GM18507 (cell line): Measurements from ENCODE around the gene LTA.

ENCODE experiments used
- DNase-seq: peaks from one replicate; pipeline ENCODE4 v3.0.0; 2011; ENCODE audit warnings: low read depth; ENCODE audit not compliant: insufficient read length; ENCODE audit errors: extremely low spot score
- FAIRE-seq: peaks from 2 replicates; lab custom pipeline; 2011; peaks lifted over from hg19 to GRCh38; lab: Jason Lieb, UNC

LTA gene

DNA sequence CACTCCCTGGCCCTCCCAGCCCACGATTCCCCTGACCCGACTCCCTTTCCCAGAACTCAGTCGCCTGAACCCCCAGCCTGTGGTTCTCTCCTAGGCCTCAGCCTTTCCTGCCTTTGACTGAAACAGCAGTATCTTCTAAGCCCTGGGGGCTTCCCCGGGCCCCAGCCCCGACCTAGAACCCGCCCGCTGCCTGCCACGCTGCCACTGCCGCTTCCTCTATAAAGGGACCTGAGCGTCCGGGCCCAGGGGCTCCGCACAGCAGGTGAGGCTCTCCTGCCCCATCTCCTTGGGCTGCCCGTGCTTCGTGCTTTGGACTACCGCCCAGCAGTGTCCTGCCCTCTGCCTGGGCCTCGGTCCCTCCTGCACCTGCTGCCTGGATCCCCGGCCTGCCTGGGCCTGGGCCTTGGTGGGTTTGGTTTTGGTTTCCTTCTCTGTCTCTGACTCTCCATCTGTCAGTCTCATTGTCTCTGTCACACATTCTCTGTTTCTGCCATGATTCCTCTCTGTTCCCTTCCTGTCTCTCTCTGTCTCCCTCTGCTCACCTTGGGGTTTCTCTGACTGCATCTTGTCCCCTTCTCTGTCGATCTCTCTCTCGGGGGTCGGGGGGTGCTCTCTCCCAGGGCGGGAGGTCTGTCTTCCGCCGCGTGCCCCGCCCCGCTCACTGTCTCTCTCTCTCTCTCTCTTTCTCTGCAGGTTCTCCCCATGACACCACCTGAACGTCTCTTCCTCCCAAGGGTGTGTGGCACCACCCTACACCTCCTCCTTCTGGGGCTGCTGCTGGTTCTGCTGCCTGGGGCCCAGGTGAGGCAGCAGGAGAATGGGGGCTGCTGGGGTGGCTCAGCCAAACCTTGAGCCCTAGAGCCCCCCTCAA is at the start of gene LTA:
LTA (plus strand) TSS at position 249 of the 871 bp plus-strand sequence; CDS start at position 703, 454 bp downstream.
- DNase-seq, result no peak
- FAIRE-seq, result peak; percentile 95

- DNase-seq (no peak), FAIRE-seq (no peak)
These were observed 46.5 kb upstream of the LTA start for GRCh38 chr6:31525553-31525931.

GRCh38 chr6:31525932-31526591 is 46.0 kb upstream of the LTA start:
- no peak for DNase-seq
- no peak for FAIRE-seq

DNA sequence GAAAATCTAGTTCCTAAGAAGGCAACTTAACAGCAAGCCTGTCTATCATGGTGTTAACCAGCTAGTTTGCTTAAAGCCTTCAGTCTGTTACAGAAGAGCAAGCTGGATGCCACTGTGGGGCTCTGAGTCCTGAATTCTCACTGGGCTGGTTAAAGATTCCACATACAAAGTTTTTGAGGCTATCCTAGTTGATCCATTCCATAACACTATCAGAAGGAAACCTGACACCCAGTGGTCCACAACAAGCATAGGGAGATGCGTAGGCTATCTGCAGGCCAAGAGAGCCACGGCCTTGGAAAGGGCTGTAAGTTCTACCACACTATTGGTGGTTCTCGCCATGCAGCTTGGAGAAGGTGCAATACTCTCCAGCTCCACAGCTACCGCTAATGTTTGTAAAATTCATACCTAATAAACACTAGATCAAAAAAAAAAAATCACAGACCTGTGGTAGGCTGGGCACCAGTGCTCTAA is 43.7 kb upstream of the LTA start:
- FAIRE-seq, result no peak
- no peak for DNase-seq

- DNase-seq (no peak), FAIRE-seq (no peak)
These were observed 43.2 kb upstream of the LTA start, which contains the start of gene MCCD1 for GRCh38 chr6:31528821-31529328. Gene MCCD1, plus strand, starts transcription at chr6:31528962. Its CDS starts 53 bp downstream, at chr6:31529015.

DNA sequence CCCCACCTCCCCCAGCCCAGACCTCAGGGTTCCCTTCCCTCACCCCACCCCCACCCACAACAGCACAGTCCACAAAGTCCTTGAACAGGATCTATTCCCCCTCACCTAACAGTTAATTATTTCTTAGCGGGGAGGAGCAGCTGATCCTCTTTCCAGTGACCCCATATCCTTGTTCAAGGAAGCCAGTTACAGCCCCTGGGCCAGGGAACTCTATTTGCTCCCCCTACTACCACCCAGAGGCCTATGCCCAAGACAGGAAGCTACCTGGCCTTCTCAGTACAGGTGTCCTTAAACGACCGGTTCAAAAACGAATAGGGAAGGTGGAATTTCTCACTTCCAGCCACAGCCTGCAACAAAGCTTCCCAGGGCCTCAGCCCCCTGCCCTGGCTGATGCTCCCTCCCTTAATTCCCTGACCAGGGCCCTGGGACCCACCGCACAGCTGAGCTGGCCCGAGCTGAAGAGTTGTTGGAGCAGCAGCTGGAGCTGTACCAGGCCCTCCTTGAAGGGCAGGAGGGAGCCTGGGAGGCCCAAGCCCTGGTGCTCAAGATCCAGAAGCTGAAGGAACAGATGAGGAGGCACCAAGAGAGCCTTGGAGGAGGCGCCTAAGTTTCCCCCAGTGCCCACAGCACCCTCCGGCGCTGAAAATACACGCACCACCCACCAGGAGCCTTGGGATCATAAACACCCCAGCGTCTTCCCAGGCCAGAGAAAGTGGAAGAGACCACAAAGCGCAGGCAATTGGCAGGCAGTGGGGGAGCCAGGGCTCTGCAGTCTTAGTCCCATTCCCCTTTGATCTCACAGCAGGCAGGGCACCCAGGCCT is 42.5 kb upstream of the LTA start:
- FAIRE-seq, result no peak
- DNase-seq, result no peak

GRCh38 chr6:31530659-31531058 is 41.4 kb upstream of the LTA start:
- DNase-seq (no peak), FAIRE-seq (no peak)

DNA sequence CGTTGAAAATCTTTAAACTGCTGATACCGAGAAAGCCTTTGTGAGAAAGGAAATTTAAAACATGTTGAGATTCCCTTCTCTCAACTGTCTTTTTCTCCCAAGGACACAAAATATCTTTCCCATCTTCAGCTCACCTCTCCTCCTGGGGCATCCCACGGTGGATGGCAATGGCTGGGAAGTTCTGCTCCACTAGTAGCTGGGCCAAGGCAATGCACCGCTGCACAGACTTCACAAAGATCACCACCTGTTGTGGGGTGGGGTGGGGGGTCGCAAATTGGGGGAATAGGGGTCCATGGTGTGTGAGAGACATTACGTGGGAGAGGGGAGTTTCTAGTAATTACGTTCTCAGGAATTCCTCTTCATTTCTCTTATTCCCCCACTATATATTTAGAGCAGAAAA is 40.9 kb upstream of the LTA start:
- FAIRE-seq, result no peak
- DNase-seq, result no peak

GRCh38 chr6:31531771-31532643 is 40.1 kb upstream of the LTA start:
- DNase-seq (no peak), FAIRE-seq (no peak)

DNA sequence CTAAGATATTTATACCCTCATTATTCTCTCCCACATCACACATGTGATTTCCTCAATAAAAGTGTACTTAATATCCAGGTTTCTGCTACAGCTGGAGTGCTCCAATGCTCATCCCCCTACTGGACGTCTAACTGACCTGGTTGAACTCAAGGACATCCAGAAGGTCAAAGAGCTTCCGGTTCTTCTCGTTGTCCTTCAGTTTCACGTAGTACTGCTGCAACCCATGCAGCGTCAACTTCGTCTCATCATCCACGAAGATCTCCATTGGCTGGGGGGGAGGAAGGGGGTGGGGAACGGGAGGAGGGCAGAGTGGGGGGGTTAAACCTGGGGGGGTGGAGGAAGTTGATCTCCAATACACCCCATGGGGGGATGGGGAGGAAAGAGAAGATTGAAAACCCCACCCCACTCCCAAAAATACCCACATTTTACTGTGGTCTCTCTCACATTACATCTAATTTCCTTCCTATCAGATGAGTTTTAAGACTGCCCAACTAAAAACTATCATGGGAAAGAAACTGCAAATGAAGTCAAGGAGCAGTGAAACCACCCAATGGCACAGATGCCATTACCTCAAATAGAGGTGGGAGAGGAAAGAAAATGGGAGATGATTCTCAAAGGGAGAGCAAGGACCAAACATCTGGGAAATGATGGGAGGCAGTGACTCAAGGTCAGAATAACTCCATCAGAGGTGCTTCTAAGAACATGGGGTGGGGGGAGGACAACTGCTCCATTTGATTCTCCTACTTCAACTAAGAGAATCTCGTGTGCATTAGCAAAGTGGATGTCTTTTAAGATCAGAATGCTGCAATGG is 39.2 kb upstream of the LTA start:
- FAIRE-seq (no peak), DNase-seq (no peak)

GRCh38 chr6:31533455-31533841 is 38.6 kb upstream of the LTA start:
- FAIRE-seq, result no peak
- no peak for DNase-seq

GRCh38 chr6:31534011-31534410 is 38.1 kb upstream of the LTA start:
- FAIRE-seq, result no peak

GRCh38 chr6:31534521-31535040 is 37.5 kb upstream of the LTA start:
- FAIRE-seq, result no peak
- no peak for DNase-seq

More at GRCh38 chr6:31534011-31534410, 38.1 kb upstream of the LTA start:
- DNase-seq, result no peak

GRCh38 chr6:31535538-31536324 is 36.4 kb upstream of the LTA start:
- DNase-seq, result no peak
- no peak for FAIRE-seq

DNA sequence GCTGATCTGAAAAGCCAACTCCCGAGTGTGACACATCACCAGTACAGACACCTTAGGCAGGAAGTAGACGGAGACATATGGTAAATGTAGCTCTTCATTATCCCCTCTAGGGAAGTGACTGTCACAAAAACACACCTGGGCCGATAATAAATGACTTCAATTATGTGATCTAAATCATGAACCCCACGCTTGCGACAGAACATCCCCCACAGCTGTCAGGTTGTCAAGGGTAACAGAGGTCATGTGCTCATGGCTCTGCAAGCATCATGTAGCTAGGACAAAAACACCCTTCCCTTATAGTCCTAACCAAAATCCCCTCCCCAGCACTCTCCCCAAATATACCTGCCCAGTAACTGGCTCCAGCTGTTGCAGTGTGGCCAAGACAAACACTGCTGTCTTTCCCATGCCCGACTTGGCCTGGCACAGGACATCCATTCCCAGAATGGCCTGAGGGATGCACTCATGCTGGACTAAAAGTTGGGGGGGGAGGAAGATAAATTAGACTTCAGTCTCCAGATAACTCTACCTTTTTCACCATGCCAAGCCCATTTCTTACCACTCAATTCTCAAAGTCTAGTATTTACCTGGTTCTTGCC is 33.2 kb upstream of the LTA start:
- no peak for DNase-seq

GRCh38 chr6:31540640-31541039 is 31.4 kb upstream of the LTA start:
- FAIRE-seq (no peak), DNase-seq (no peak)

More for the DNA sequence above, 33.2 kb upstream of the LTA start:
- FAIRE-seq, result no peak
